Stimulated activated CD4-positive, alpha-beta T cell treated with anti-CD3 and anti-CD28 coated beads, Interleukin-15, amount 100 ng/mL, for 48 hours (primary cell): ENCODE data around the gene HDAC11.
A peak's percentile ranks its signal among the peaks of the same experiment; 100 is the strongest.

Experiments
- DNase-seq, 2 donors: peaks; one replicate each; pipeline ENCODE4 v3.0.0-alpha.2; 2020; ENCODE audit warnings: low read depth in 2 of 2

Gene HDAC11

GRCh38 chr3:13541691-13542090 lies 61.6 kb downstream of the HDAC11 start:
- DNase-seq, result no peak

DNA sequence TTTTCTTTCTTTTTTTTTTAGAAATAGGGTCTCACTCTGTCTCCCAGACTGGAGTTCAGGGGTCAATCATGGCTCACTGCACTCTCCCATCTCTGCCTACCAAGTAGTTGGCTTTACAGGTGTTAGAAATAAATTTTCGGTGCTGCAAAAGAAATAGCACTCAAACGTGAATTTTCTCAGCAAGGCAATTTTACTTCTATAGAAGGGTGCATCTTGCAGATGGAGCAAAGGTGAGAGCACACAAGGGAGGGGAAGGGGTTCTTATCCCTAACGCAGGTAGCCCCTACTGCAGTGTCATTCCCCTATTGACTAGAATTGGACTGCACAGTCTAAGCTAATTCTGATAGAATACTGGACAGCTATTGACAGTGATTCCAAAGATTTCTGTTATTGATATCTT lies 62.0 kb downstream of the HDAC11 start:
- DNase-seq, result no peak

GRCh38 chr3:13543253-13543652 lies 63.1 kb downstream of the HDAC11 start:
- DNase-seq, result no peak

DNA sequence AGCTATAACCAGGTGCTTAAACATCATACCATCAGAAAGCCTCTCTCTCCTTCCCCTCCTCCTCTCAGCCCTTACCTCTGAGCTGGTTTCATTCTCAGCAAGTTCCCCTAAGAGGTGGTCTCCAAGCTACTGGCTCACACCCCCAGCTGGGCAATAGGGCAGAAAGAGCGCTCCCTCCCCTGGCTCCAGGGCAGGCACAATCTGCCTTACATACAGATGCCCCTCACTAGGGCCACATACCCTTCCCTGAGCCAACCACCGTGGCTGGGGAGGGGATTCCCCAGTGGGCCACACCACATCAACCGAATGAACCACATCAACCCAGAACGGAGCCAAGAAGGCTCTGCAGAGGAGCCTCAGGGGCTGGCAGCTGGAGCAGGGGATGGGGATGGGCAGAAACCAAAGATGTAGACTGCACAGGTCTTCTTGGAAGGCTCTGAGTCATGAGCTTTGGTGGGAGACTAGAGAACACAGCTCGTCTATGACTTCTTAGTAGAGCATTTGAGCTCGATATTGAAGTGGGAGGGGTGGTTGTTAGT lies 64.3 kb downstream of the HDAC11 start:
- peak; percentile 39 to 41 for DNase-seq

- DNase-seq, result no peak
Observed at GRCh38 chr3:13544951-13545651, 65.0 kb downstream of the HDAC11 start.

GRCh38 chr3:13545952-13546454 lies 65.9 kb downstream of the HDAC11 start:
- no peak for DNase-seq

- DNase-seq, result no peak
Observed at GRCh38 chr3:13546667-13547171, 66.6 kb downstream of the HDAC11 start.

DNA sequence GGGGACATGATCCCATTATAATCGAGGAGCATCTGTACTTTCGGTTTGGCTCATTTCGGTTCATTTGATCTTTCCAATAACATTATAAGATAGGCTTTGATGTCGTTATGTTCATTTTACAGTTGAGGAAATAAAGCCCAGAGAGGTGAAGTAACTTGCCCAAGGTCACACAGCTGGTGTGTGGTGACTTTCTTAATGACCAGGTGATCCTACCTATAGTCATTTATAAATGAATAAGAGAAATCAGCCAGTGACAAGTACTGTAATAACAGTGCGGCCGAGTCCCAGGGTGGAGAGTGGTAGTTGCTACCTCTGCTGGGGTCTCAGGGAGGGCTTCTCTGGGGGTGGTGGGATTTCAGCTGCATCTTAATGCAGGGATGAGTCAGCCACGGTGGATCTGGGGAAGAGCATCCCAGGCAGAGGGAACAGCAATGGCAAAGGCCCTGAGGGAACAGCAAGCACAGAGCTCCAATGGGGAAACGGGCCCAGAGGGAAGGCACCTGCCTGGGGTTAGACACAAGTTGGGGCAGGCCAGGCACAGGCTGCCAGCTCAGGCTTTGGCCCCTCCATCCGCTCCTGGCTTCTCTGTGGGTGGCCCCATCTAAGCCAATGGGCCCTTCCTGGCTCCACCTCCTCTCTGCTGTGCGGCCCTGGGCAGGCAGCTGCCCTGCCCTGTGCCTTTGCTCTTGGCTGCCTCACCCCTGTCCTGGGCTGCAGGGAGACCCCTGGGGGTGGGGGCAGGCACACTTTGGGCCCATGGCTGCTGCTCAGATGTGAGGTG lies 67.7 kb downstream of the HDAC11 start:
- DNase-seq, result no peak

- no peak for DNase-seq
Observed at GRCh38 chr3:13548696-13549622, 68.9 kb downstream of the HDAC11 start, which contains the start of gene FBLN2. TSS of gene FBLN2 (plus strand) at chr3:13549125. CDS start at chr3:13570356, 21,231 bp downstream.

DNA sequence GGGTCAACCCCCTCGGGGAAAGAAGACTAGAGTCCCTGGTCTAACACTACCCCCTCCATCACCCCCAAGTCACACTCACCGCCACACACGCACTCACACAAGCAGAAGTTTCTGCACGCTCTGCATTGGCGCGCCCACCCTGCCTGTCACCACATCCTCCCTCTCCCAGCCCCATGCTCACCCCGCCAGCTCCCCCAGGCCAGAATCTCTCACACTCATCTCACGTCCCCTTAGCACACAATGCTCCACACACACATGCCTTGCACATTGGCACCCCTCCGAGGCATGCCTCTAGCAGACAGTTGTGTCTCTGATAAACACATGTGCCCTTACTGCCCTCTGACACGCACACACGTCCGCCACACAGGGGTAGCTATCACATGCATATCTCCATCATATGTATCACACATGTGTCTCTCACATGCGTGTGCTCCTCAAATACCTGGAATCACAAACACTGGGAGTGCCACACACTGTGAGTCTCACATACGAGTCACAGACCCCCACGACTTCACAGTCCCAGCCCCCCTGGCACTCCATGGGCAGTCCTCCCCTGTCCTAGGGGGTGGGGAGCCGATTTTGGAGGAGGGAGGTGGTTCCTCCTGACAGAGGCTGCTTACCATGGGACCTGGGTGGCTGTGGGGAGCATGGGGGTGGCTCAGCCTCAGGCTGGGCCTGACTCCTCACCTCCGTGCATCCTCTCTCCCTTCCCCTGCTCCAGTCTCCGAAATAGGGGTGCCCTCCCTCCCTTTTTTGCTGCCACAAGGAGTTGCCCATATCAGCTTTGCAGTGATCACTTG lies 69.7 kb downstream of the HDAC11 start:
- DNase-seq, result no peak

- no peak for DNase-seq
Observed at GRCh38 chr3:13550423-13550690, 70.3 kb downstream of the HDAC11 start.

DNA sequence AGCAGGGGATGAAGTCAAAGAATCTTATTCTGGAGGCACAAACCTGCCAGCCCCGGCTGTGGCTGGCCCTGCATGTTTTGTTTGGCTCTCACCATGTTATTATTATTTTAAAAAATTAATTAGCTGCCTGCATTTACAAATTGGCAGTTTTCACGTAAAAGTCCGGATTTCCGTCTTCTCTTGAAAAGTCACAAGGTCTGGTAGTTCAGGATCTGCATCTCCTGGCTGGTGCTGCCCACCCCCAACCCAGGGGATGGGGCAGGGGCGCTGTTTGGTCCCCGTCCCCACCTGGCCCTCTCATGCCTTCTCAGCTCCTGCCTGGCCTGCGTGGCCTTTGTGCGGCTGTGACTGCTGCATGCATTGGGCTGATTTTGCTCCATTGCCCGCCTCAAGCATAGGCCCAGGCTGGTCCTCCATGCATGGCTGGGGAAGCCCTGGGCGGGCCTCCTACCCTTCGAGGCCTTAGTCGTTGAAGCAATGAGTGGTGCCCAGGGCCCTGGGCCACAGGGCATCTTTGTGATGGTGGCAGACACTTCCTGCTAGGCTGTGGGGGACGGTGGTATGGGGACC lies 70.8 kb downstream of the HDAC11 start:
- no peak for DNase-seq

DNA sequence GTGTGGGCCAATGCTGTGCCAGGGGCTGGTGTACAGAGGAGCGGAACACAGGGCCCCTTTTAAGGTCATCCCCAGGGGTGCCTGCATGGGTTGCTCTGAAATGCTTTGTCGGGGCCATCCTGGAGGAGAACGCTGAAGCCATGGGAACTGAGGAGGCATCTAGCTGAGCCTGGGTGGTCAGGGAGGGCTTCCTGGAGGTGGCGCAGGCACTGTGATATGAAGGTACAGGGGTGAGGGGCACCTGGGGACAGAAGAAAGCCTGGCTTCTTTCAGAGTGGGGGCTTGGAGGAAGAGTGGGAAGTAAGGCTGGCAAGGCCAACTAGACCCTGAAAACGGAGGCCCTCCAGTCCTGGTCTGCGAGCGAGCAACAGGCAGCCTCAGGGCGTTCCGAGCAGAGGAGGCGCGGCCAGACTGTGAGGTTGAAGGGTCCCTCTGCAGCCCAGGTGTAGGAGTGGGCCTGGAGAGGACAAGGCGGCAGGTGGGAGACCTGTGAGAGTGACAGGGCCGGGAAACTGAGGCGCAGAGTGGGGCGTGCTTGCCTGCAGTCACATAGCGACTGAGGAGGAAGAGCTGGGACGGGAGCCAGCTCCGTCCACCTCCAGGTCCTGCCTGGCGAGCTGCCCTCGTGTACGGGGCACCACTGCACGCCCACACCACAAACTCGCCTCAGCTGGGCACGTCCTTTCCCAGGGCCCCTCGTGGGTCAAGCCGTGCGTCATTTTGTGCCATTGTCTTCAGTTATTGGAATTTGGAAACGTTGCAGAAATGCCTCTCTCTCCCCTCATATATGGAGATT lies 72.9 kb downstream of the HDAC11 start:
- DNase-seq, result no peak

- DNase-seq, result no peak
Observed at GRCh38 chr3:13553686-13554085, 73.6 kb downstream of the HDAC11 start.

DNA sequence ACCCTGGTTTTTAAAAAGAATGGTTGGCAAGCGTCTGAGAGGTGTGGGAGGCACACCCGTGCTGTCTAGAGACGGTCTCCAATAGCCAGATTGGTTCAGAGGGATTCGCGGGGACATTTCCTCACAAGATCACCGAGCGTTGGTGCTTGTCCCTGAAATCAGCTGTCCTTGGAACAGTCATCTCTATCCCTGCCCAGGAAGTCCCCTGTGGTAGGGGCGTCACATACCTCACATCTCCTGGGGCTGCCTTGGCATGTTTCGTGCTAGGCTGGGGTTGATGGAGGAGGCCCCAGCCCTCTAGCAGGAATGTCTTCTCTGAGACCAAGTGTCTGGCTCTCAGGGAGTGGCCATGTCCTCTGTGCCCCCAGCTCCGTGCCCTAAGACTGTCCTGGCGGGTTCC lies 75.6 kb downstream of the HDAC11 start:
- DNase-seq, result no peak
